Activated naive CD8-positive, alpha-beta T cell treated with anti-CD3 and anti-CD28 coated beads, Interleukin-2, amount 50 U/mL, for 24 hours (primary cell): ENCODE results near the gene UBE2I.

Experiments
- ATAC-seq: fragments of 150-1000 bp; cut with Tn5 transposase; one replicate; pipeline ENCODE4 v1.10.0; 2021
- DNase-seq: peaks from one replicate; pipeline ENCODE4 v3.0.0; 2021
- H3K27ac Mint-ChIP-seq: one replicate; pipeline ENCODE4 v1.8.0; 2021; ENCODE audit warnings: mild to moderate bottlenecking, mixed read lengths
- H3K27me3 Mint-ChIP-seq: one replicate; pipeline ENCODE4 v1.8.0; 2021; ENCODE audit warnings: mixed read lengths
- H3K36me3 Mint-ChIP-seq: one replicate; pipeline ENCODE4 v1.8.0; 2021; ENCODE audit warnings: low read depth, mixed read lengths
- H3K4me1 Mint-ChIP-seq: one replicate; pipeline ENCODE4 v1.8.0; 2021; ENCODE audit warnings: mixed read lengths
- H3K4me3 Mint-ChIP-seq: one replicate; pipeline ENCODE4 v1.8.0; 2021; ENCODE audit warnings: mild to moderate bottlenecking, moderate library complexity, mixed read lengths
- H3K9me3 Mint-ChIP-seq: one replicate; pipeline ENCODE4 v1.8.0; 2021; ENCODE audit warnings: mixed read lengths

Gene UBE2I

DNA sequence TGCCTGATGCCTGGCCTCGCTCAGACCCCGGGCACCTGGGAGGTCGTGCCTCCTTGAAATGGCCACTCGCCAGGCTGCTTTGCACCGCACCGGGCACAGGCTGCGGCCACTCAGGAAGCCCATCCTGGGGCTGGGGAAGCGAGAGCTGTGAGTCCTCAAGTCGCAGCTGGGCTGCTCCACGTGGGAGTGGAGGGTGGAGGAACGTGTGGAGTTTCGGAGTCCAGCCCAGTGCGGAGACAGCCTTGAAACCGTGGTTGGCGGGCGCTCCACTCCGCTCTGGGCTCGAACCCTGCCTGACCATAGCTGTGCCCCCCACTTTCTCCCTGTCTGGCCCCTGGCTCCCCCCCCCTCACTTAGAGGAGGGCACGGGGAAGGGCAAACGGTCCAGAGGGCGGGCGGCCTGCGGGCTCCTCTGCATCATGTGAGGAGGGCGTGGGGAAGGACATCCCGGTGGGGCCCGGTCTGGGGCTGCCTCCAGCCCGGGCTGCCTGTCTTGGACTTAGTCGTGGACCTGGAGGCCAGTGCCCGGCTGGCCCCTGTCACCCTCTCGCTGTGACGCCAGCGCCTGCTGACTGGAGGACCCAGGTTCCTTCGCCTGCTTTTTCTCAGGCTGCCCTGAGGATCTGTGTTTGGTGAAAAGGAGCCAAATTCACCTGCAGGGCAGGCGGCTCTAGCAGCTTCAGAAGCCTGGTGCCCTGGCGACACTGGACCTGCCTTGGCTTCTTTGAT, 2.5 kb downstream of the UBE2I start:
- ATAC-seq: no peak
- Mint-ChIP-seq H3K27me3 (no peaks in the 10 kb centered on the region), H3K4me3 (peak overlapping the region; percentile 99), H3K27ac (no peak overlapping the region), H3K9me3 (no peaks in the 10 kb centered on the region), H3K4me1 (peaks cover 42% of the 10 kb centered on the region), H3K36me3 (peaks cover 32% of the 10 kb centered on the region)
- DNase-seq: no peak

DNA sequence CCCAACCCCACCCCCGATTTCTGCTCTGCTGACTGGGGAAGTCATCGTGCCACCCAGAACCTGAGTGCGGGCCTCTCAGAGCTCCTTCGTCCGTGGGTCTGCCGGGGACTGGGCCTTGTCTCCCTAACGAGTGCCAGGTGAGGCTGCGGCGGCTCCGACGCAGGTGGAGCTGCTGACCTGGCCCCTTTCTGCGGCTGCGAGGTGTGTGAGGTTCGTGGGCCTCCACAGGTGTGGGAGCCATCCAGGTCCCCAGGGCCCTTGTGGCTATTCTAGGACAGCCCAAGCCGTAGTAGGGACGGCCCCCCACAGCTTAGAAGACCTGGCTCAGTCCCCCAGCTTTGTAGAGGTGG, 3.0 kb downstream of the UBE2I start:
- peak overlapping the region; percentile 54 for H3K27ac Mint-ChIP-seq
- H3K4me1 Mint-ChIP-seq: peaks cover 41% of the 10 kb centered on the region
- H3K36me3 Mint-ChIP-seq: peaks cover 35% of the 10 kb centered on the region
- DNase-seq (no peak), ATAC-seq (no peak)
- H3K27me3 Mint-ChIP-seq: no peaks in the 10 kb centered on the region
- H3K4me3 Mint-ChIP-seq: no peak overlapping the region
- H3K9me3 Mint-ChIP-seq: no peaks in the 10 kb centered on the region

DNA sequence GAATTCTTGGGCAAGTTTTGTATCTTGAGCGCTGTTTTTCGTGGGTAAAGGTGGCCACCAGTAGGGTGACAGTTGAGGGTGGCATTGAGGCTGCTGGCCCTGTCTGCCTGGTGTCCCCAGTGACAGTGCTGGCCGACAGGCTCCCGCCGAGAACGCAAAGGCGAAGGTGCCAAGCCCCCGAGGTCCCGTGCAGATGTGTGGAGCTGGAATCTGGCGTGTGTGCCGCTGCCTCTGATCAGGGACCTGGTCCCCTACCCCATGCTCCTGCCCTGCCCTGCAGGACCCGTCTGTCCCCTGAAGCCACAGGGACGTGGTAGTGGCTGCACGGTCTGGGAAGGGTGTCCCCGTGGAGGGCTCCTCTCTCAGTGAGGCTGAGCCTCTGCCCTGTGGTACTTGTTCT, 3.5 kb downstream of the UBE2I start:
- ATAC-seq (no peak), DNase-seq (no peak)
- peaks cover 39% of the 10 kb centered on the region for H3K4me1 Mint-ChIP-seq
- H3K4me3 Mint-ChIP-seq: peak overlapping the region; percentile 29
- no peaks in the 10 kb centered on the region for H3K27me3 Mint-ChIP-seq
- H3K9me3 Mint-ChIP-seq: no peaks in the 10 kb centered on the region
- peaks cover 40% of the 10 kb centered on the region for H3K36me3 Mint-ChIP-seq
- H3K27ac Mint-ChIP-seq: peak overlapping the region; percentile 54

DNA sequence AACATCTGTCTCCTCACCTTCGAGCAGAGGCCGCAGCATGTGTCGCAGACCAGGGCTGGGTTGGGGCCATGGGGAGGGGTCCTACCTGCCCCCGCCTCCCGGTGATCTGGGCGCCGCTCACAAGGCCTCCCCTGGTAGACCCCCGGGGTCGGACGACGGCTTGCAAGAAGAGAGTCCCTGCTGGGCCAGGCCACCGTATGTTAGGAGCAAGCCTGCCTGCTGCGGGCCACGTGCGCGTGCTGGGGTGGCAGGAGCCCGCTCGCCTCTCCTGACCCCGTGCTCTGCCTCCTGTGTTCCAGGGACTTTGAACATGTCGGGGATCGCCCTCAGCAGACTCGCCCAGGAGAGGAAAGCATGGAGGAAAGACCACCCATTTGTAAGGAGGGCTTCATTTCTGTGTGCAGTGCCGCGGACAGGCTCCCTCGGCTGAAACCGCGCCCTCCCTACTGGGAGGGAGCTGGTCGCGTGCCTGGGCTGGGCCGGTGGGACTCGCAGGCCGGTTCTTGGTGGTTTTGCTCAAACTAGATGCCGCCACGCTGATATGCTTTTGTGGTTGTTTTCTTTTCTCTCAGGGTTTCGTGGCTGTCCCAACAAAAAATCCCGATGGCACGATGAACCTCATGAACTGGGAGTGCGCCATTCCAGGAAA, 4.4 kb downstream of the UBE2I start:
- Mint-ChIP-seq H3K36me3 (peaks cover 49% of the 10 kb centered on the region), H3K27me3 (no peaks in the 10 kb centered on the region), H3K9me3 (no peaks in the 10 kb centered on the region), H3K4me3 (no peak overlapping the region), H3K27ac (no peak overlapping the region), H3K4me1 (peaks cover 34% of the 10 kb centered on the region)
- ATAC-seq: no peak
- DNase-seq: no peak

- peaks cover 53% of the 10 kb centered on the region for H3K36me3 Mint-ChIP-seq
- peaks cover 34% of the 10 kb centered on the region for H3K4me1 Mint-ChIP-seq
- no peak for DNase-seq
- H3K27ac Mint-ChIP-seq: no peak overlapping the region
- no peaks in the 10 kb centered on the region for H3K27me3 Mint-ChIP-seq
- no peak for ATAC-seq
- H3K9me3 Mint-ChIP-seq: no peaks in the 10 kb centered on the region
- H3K4me3 Mint-ChIP-seq: no peak overlapping the region
These were observed 5.1 kb downstream of the UBE2I start for GRCh38 chr16:1314399-1315068.

- H3K27me3 Mint-ChIP-seq: no peaks in the 10 kb centered on the region
- no peak overlapping the region for H3K27ac Mint-ChIP-seq
- no peaks in the 10 kb centered on the region for H3K9me3 Mint-ChIP-seq
- H3K4me1 Mint-ChIP-seq: peaks cover 30% of the 10 kb centered on the region
- DNase-seq (no peak), ATAC-seq (no peak)
- peaks cover 50% of the 10 kb centered on the region for H3K36me3 Mint-ChIP-seq
- H3K4me3 Mint-ChIP-seq: no peak overlapping the region
These were observed 5.9 kb downstream of the UBE2I start for GRCh38 chr16:1315081-1316032.

DNA sequence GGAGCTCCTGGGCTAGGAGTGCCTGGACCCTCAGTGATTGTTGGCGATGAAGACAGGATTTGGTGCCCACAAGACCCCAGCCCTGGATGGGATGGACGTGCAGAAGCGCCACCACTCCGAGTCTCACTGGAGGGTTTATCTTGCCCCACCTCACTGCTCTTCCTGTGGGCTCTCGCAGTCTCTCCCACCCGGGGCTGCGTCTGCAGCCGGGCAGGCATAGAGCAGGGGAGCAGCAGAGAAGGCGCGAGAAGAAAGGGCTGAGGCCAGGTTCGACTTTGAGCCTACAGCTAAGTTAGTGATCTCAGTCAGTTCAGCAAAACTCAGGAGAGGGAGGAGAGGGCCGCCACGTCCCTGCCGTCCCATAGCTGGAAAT, 6.6 kb downstream of the UBE2I start:
- Mint-ChIP-seq H3K27ac (no peak overlapping the region), H3K9me3 (no peaks in the 10 kb centered on the region), H3K4me3 (no peak overlapping the region), H3K27me3 (no peaks in the 10 kb centered on the region), H3K36me3 (peaks cover 44% of the 10 kb centered on the region), H3K4me1 (peaks cover 24% of the 10 kb centered on the region)
- no peak for ATAC-seq
- DNase-seq: no peak

GRCh38 chr16:1317479-1318267, 8.2 kb downstream of the UBE2I start:
- no peak overlapping the region for H3K27ac Mint-ChIP-seq
- H3K4me3 Mint-ChIP-seq: no peak overlapping the region
- peaks cover 42% of the 10 kb centered on the region for H3K36me3 Mint-ChIP-seq
- H3K27me3 Mint-ChIP-seq: no peaks in the 10 kb centered on the region
- no peak for ATAC-seq
- no peaks in the 10 kb centered on the region for H3K9me3 Mint-ChIP-seq
- H3K4me1 Mint-ChIP-seq: peaks cover 8% of the 10 kb centered on the region
- no peak for DNase-seq

GRCh38 chr16:1318268-1318545, 8.8 kb downstream of the UBE2I start:
- H3K27ac Mint-ChIP-seq: no peak overlapping the region
- peaks cover 3% of the 10 kb centered on the region for H3K4me1 Mint-ChIP-seq
- peaks cover 43% of the 10 kb centered on the region for H3K36me3 Mint-ChIP-seq
- no peak overlapping the region for H3K4me3 Mint-ChIP-seq
- H3K27me3 Mint-ChIP-seq: no peaks in the 10 kb centered on the region
- no peaks in the 10 kb centered on the region for H3K9me3 Mint-ChIP-seq
- DNase-seq (no peak), ATAC-seq (no peak)

GRCh38 chr16:1319041-1319440, 9.6 kb downstream of the UBE2I start:
- H3K27ac Mint-ChIP-seq: no peak overlapping the region
- no peak for ATAC-seq

GRCh38 chr16:1320097-1320496, 10.7 kb downstream of the UBE2I start:
- no peaks in the 10 kb centered on the region for H3K27me3 Mint-ChIP-seq
- ATAC-seq: no peak
- no peak for DNase-seq
- no peaks in the 10 kb centered on the region for H3K9me3 Mint-ChIP-seq
- H3K27ac Mint-ChIP-seq: no peak overlapping the region
- no peak overlapping the region for H3K4me3 Mint-ChIP-seq
- H3K4me1 Mint-ChIP-seq: no peaks in the 10 kb centered on the region
- peaks cover 41% of the 10 kb centered on the region for H3K36me3 Mint-ChIP-seq

More at GRCh38 chr16:1319041-1319440, 9.6 kb downstream of the UBE2I start:
- peaks cover 2% of the 10 kb centered on the region for H3K4me1 Mint-ChIP-seq
- H3K4me3 Mint-ChIP-seq: no peak overlapping the region
- peaks cover 45% of the 10 kb centered on the region for H3K36me3 Mint-ChIP-seq
- DNase-seq: no peak
- H3K27me3 Mint-ChIP-seq: no peaks in the 10 kb centered on the region
- no peaks in the 10 kb centered on the region for H3K9me3 Mint-ChIP-seq

- Mint-ChIP-seq H3K9me3 (no peaks in the 10 kb centered on the region), H3K36me3 (peaks cover 38% of the 10 kb centered on the region), H3K27ac (no peak overlapping the region), H3K27me3 (no peaks in the 10 kb centered on the region), H3K4me1 (no peaks in the 10 kb centered on the region), H3K4me3 (no peak overlapping the region)
- DNase-seq: no peak
- ATAC-seq: no peak
These were observed 11.3 kb downstream of the UBE2I start for GRCh38 chr16:1320658-1321240.

DNA sequence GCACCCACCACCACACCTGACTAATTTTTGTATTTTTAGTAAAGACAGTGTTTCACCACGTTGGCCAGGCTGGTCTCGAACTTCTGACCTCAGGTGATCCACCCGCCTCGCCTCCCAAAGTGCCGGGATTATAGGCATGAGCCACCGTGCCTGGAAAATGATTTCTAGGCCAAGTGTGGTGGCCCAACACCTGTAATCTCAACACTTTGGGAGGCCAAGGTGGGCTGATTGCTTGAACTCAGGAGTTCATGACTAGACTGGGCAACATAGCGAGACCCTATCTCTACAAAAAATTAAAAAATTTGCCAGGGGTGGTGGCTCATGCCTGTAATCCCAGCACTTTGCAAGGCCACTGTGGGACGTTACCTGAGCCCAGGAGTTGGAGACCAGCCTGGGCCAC, 13.0 kb downstream of the UBE2I start:
- ATAC-seq: no peak

More for the DNA sequence above, 13.0 kb downstream of the UBE2I start:
- Mint-ChIP-seq H3K36me3 (peaks cover 25% of the 10 kb centered on the region), H3K4me3 (no peak overlapping the region), H3K27ac (no peak overlapping the region), H3K27me3 (no peaks in the 10 kb centered on the region), H3K4me1 (no peaks in the 10 kb centered on the region), H3K9me3 (no peaks in the 10 kb centered on the region)
- no peak for DNase-seq
